Measurements from ENCODE around the gene ADO.

DNA sequence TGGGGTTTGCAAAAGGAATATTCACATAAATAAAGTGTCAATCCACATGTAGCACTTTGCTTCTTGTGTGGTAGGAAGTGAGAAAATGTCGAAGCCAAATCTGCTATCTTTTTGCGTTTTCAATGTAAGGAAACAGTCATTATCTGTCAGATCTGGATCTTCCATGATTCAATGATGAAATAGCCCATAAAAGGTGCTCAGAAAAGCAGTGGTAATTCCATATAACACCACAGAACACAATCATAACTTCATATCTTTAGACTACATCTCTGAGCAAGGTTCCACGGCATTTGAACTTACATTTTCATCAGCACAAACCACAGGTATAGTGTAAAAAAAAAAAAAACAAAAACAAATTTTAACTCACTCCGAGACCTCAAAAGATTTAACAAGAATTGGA is 51.5 kb downstream of the ADO start:
- no peak for TF ChIP-seq EZH2 (IDR thresholded peaks at IDR 0.05)
- TF ChIP-seq, protein P1, sequence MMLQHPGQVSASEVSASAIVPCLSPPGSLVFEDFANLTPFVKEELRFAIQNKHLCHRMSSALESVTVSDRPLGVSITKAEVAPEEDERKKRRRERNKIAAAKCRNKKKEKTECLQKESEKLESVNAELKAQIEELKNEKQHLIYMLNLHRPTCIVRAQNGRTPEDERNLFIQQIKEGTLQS (IDR thresholded peaks at IDR 0.05) = no peak
- no peak for TF ChIP-seq MAX (IDR thresholded peaks at IDR 0.05)
- TF ChIP-seq CTCF (IDR thresholded peaks at IDR 0.05 in 2 of 3, conservative IDR thresholded peaks at IDR 0.05 in 1 of 3; ENCODE audit: borderline replicate concordance in 1 of 3, insufficient read depth in 1 of 3, low read depth in 2 of 3, low read length in 2 of 3) = no peak
- no peak for TF ChIP-seq CBX3 (IDR thresholded peaks at IDR 0.05; ENCODE audit: low read depth)
- TF ChIP-seq SIN3A (IDR thresholded peaks at IDR 0.05; ENCODE audit: low read depth) = no peak
- no peak for TF ChIP-seq YY1 (IDR thresholded peaks at IDR 0.05; ENCODE audit: extremely low read depth, insufficient replicate concordance, low read depth, low read length)
- TF ChIP-seq EZH2phosphoT487 (IDR thresholded peaks at IDR 0.05; ENCODE audit: borderline replicate concordance) = no peak
- no peak for TF ChIP-seq POLR2A (IDR thresholded peaks at IDR 0.05; ENCODE audit: borderline replicate concordance, extremely low read depth, insufficient read depth, insufficient read length)
- TF ChIP-seq RAD21 (IDR thresholded peaks at IDR 0.05; ENCODE audit: low read depth) = no peak
- no peak for TF ChIP-seq POLR2AphosphoS5 (IDR thresholded peaks at IDR 0.05; ENCODE audit: low read depth, low read length)
- no peak for TF ChIP-seq ZNF274 (IDR thresholded peaks at IDR 0.05; ENCODE audit: low read depth, low read length)
- no peak for TF ChIP-seq CEBPB (IDR thresholded peaks at IDR 0.05; ENCODE audit: low read depth)
